Bone marrow (tissue), 2 donors: ENCODE measurements around the gene UACA.
"Not testable (repeated sequence)": the region's sequence is repeated elsewhere in the genome, so short reads cannot be mapped to it uniquely, and the experiment has no call there.

ENCODE experiments used
- DNase-seq, 2 donors: peaks; one replicate each; lab custom pipeline; 2025; lab: John Stamatoyannopoulos, UW

The UACA gene

DNA sequence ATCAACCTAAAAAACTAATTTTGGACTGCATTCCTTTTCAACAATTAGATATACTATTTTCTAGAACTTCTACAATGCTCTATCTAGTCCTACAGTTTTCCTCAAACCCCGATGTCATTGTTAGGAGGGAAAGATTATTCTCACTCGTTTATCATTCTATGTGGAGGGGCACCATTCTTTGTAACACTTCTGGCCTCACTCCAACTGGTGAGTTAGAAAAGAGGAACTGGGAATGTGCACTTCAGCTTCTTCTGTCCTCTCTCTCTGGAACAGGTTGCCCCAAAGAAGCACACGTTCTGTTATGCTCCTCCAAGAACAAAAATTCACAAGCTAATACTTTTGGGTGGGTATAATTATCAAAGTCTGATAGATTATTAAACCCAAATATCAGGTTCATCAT lies 137.9 kb downstream of the UACA start:
- DNase-seq, result no peak

DNA sequence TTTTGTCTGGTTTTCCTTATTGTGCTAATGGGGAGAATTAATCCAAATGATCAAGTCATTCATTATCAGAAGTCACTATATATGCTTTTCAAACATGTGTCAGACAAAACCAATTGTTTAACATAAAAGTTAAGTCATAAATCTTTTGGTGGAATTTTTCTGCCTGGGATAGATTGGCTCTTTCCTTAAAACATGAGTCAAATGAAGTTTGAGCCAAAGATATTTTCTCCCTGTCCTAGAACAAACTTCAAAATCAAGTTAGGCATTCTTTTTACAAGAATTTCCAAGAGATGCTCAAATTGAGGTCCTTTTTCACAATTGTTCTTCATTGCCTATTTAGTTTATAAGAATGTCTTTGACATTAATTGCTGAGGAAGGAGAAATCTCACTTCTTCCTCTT lies 138.3 kb downstream of the UACA start:
- no peak for DNase-seq

DNA sequence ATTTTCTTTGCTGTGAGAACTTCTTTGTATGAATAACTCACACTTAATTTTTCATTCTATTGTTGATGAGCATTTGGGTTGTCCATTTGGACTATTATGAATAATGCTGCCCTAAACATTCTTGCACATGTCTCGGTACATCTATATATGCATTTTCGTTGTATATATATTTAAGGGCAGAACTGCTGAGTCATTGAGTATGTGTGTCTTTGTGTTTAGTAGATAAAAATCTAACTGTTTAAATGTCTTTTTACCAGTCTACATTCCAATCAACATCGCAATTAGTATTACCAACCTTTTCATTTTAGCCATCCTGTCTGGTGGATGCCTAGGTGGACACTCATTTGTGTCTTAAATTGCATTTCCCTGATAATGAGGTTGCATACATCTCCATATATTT lies 144.4 kb downstream of the UACA start:
- DNase-seq, result no peak

DNA sequence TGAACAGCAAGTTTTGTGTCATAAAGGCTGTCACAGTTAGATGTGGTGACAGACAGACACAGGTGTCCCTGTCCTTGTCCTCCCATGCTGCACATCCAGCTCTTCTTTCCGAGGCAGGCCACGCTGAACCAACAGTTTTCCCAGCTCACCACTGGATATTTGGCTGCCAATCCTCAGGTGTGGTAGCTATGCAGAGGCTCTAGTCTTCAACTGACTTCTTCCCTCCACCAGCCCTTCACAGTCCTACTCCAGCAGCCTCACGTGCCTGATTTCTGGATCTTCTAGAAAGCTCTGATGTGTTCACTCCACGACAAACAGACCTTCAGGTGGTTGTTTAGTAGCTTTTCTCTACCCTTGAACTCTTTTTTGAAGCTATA lies 145.5 kb downstream of the UACA start:
- no peak for DNase-seq

DNA sequence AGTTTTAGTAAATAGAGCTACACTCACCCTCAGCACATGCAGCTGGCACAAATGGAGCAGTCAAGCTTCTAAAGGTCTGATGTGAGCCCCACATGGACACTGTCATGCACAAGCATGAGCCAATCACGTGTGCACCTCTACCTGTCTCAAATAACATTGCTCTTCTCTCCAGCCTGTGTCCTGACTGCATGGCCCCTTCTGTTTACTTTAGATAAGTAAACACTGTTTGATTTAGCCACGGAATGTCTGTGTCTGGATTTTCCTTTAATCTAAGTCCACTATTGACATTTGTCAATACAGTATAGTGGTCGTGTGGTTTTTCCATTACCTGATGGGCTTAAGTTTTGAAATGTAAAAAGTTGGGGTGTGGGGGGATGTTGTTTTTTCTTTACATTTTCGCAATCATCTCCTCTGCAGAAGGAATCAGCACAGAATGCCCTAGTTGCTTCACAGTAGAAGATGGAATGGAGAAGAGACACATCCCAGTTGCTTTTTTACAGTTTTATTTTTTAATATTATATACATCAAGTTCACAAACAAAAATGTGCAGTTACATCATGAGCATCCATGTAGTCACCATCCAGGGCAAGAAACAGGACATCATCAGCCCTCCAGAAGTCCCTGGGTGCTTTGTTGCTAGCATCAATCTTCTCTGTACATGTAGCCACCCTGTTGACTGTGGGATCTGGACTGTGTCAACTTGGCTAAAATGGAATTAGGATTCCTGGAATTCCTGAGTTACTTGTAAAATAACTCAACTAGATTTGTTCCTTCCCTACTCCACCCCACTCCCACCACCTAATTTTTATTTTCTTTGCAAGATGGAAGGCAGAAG lies 146.1 kb downstream of the UACA start:
- no peak for DNase-seq

DNA sequence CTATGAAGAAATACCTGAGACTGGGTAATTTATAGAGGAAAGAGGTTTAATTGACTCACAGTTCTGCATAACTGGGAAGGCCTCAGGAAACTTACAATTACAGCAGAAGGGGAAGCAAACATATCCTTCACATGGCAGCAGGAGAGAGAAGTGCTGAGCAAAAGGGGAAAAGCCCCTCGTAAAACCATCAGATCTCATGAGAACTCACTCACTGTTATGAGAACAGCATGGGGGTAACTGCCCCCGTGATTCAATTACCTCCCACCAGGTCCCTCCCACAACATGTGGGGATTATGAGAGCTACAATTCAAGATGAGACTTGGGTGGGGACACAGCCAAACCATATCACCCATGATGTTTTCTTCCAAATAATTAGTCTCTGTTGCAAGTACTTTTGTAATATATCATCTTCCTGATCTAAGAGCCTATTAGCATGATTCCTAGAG lies 147.0 kb downstream of the UACA start:
- not testable (repeated sequence) for DNase-seq

DNA sequence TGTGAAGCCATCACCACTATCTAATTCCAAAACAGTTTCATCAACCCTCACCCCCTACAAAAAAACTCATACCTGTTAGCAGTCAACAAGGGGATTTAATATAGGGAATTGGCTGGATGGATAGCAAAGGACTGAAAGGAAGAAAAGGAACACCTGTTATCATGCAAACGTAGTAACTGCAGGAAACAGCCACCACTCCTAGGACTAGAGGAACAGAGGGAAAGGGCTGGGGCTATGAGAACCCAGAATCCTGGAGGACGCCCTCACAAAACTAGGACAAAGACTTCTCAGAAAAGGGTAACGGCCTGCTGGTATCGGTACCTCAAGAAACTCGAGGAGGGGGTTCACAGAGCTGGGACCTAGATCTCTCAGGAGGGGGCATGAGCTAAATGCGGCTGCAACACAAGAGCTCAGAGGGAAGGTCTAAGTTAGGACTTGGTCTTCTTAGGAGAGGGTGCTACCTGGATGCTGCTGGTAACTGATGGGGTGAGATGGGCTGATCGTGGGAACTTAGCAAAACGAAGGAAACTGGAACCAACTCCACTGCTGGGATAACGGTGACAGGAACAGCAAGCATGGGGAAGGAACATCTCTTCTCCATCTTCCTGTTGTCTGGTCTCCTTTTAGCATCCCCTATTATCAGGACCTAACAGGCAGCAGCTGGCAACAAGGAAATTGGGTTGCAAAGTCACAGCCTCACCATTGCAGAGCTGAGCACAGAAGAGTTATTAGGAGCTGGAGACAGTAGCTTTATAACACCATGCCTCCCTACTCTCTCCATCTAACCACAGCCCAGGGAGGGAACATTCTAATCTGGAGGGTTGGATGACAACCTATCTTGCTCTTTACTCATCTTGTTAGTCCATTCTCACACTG lies 147.7 kb downstream of the UACA start:
- DNase-seq, result no peak

DNA sequence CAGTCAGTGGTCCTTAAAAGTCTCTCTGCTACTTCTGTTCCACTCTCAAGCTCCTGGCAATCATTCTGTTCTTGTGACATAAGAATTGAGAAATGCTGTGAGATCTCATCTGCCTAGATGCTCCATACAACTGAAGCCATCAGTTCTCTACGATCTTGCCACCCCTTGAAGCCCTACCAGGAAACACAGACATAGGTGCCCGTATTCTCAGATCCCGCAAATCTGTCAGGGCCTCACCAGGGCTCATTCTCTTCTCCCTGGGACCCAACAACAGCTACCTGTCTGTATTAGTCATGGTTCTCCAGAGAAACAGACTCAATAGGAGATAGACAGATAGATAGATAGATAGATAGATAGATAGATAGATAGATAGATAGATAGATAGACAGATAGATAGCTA lies 149.1 kb downstream of the UACA start:
- DNase-seq, result no peak

DNA sequence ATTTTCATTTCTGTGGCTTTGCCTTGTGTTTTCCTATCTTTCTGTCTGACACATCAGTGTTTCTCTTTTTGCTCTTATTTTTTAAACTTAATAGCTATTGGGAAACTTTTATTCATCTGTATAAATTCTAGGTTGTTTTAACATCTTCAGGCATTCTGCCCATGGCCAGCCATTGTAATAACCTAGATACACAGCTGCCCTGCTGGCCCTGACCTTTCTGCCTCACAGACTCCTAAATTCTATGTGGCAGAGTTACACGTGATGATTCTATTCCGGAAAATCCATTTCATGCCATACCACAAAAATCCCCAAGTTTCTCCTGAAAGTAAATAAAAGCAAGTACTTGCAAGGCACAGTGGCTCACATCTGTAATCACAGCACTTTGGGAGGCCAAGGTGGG lies 150.1 kb downstream of the UACA start:
- no peak for DNase-seq

DNA sequence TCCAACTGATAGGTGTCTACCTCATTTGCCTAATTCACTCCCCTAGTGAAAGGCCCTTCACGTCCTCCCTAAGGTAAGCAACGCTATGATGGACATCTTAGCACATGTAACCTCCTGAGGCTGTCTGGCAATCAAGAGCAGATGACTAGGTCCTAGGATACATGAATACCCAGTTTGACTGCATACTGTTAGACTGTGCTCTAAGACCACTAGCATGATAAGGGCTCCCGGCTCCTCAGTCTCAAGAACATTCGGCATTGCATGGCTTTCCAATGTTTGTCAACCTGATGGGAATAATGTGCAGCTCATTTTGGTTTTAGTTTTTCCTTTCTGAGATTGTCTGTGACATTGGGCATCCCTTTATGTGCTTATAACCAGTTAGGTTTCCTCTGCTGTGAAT lies 152.1 kb downstream of the UACA start:
- no peak for DNase-seq

DNA sequence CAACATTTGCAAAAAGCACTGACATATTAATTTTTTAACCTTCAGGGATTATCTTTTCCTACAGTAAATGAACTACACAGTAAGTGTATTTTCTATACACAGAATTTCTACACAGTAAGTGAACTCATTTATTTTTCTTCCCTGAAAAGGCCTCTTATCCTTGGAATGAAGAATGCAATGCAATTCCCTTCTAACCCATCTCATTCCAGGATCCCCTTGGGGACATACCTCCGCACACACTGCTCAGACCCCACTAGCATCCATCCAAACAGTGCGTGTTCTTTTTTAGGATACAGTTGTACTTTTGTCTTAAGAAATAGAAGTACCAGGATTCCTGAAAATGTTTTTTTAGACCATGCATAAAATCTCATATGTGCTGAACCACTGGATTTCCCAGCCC lies 152.8 kb downstream of the UACA start:
- DNase-seq, result no peak

DNA sequence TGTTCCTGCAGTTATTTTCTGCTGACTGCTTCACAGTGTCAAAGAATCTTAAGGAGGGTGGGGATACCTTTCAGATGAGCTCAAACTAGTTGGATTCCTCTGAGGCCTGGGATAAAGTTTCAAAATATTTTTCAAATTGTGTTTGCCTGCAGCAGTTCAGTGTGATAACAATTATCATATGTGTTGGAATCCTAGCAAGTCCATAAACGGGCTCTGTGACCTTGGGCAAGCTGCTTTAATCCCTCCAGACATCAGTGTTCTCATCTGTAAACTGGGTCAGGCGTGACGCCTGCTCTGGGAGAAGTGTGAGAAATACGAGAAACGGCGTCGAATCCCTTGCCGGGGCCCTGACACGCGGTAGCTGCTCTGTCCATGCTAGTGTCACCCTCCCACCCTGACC lies 153.5 kb downstream of the UACA start:
- DNase-seq, result no peak

DNA sequence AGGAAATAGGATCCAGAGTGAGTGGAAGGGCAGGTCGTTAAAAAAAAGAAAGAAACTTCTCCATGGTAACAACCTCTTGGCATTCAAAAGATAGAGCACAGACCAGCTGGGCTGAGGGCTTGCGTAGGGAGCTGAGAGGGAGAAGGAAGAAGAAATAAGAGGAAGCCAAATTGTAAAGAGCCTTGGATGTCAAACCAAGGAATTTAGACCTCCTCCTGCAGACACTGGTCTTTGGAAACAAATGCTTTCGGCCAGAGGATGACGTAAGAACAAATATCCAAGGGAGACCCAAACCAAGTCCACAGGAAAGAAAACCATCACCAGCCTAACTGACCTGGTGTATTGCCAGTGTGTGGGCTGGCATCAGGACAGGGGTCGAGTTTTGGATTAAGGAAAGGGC lies 155.2 kb downstream of the UACA start:
- no peak for DNase-seq

DNA sequence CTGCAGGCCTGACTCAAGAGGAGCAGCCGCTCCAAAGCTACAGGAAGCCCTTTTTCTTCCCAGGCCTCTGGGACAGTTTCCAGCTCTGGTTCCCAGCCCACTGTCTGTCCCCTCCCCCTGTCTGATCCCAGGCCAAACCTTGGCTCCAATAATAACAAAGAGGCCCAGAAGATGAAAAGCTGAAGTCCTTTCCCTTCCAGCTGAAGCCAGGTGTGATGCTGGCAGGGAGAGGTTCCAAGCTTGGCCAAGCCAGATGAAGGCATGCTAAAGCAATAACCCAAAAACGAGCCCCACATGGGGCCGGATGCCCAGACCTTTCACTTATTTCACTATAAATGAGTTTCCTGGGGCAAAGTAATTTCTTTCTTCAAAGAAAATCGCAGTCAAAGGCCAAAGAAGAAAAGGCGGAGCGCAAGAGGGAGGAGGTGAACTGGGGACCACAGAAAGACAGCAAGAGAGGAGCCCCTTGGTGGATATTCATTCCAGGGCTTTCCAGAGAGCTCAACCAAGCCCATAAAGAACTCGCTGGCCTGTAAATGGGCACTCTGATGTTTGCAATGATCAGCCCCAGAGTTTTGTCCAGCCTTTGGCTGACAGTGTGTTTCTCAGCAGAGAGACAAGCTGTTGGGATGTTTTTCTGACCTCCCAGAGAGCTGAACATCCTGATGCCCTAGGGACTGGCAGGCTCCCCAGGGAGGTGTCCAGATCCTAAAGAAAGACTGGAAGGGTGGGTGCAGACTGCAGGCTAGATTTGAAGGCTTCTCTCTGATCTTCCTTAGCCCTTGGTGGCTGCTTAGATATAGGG lies 157.6 kb downstream of the UACA start:
- DNase-seq, result no peak

DNA sequence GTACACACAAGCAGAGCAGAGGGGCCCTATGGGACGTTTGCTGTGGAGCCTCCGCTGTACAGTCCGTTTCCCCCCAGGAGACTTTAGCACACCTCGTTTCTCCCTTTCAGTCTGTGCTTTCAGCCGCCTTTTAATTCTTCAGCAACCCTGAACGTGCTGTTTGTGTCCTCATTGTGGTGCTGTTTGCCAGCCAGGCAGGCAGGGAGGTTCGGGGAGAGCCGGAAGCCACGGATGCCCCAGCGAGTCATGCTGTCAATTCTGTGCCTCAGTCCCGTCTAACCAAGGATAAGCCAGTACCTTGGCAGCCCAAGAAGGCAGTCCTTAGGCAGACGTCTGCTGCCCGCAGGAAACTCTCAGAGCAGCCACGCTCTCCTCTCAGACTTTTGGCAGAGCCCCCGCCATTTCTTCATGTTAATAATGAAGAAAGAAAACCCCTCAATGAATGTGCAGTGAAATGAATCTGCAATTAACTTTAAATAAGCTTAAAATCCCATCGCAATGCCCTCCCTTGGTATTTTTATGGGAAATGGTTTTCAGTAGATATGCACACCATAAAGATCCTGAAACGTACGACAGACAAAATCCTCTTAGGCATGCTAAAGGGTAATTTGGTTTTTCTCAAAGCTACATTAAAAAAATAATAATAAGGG lies 158.6 kb downstream of the UACA start:
- no peak for DNase-seq
